ENCODE results near the gene PPARA. TPM values are rescaled to one million over a fixed set of nuclear protein-coding genes. Genes with fewer than 3 reads are reported as not detected.
A peak's percentile ranks its signal among the peaks of the same experiment; 100 is the strongest.

Gene PPARA
- total RNA-seq, 6 donors from 2014 or later = 10.2 to 27.0 (median 20.9) TPM

DNA sequence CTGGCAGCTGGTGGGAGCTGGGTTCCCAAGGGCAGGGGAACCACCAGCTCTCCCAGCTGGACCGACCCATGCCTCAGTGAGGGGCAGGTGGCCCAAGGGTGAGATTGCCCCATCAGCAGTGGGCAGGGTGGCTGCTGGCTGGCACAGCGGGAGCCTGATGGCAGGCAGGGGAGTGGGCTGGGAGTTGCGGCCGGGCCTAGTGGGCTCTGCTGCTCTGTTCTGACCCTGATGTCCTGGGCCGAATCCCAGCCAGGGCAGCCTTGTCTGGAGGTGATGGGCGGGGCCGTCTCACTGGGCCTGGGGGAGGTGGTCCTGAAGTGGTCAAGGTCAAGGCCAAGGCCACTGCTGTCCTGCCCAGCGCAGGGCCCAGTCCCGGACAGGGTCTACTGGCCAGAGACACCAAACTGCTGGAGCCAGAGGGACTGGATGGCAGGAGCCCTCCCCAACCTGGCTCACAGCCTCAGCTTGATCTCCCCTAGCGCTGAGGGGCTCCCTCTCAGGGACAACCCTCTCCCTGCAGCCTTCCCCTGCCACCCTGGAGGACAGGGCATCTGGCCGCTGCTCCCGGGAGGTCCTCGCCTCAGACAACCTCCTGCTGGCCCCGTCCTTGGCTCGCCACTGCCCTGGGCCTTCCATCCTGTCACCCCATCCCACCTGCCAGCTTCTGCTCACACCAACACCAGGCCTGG is 26.5 kb upstream of the PPARA start:
- ATAC-seq (ENCODE audit: low FRiP score in 2 of 2) = no peak
- WGBS, 2 donors = 90 to 100% methylated on average over 3 to 13 of the region's 15 CpGs

DNA sequence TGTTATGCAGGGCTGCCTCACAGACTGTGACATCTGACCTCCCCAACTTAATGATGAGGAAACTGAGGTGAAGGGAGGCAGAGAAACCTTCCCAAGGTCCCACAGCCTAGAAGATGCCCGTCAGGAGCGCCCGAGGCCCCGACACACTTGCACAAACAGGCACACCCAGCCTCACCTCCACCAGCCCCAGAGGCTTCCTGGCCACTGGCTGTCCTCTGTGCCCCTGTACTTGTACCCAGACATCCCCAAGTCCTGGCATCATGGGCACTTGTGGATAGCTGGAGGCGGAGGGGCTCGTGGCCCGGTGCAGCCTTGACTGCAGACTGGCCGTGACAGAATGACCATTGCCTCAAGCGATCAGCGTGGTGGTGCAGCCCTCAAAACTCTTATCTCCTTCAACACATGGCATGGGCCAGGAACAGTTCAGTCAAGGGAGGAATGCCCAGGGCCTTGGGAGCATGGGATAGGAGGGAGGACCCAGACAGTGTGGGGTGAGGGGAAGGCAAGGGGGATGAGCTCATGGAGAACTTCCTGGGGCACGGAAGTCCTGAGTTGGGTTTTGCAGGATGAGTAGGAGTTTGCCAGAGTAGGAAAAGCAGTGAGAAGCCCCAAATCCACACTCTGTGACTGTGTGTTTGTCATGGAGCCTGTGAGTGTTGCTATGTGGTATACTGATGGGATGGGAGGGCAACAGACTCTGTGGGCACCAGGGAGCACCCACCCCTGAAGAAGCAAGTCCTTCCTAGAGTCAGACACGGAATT is 25.8 kb upstream of the PPARA start:
- no peak for TF ChIP-seq EP300 (IDR thresholded peaks at IDR 0.05)
- no peak for TF ChIP-seq POLR2A (IDR thresholded peaks at IDR 0.05)
- TF ChIP-seq POLR2AphosphoS5 (IDR thresholded peaks at IDR 0.05) = no peak
- TF ChIP-seq, protein P1, sequence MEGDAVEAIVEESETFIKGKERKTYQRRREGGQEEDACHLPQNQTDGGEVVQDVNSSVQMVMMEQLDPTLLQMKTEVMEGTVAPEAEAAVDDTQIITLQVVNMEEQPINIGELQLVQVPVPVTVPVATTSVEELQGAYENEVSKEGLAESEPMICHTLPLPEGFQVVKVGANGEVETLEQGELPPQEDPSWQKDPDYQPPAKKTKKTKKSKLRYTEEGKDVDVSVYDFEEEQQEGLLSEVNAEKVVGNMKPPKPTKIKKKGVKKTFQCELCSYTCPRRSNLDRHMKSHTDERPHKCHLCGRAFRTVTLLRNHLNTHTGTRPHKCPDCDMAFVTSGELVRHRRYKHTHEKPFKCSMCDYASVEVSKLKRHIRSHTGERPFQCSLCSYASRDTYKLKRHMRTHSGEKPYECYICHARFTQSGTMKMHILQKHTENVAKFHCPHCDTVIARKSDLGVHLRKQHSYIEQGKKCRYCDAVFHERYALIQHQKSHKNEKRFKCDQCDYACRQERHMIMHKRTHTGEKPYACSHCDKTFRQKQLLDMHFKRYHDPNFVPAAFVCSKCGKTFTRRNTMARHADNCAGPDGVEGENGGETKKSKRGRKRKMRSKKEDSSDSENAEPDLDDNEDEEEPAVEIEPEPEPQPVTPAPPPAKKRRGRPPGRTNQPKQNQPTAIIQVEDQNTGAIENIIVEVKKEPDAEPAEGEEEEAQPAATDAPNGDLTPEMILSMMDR (IDR thresholded peaks at IDR 0.05) = no peak
- Histone ChIP-seq H3K9me3 (no peaks in the 10 kb centered on the region), H3K4me1 (peaks cover 5 to 15% (median 9%) of the 10 kb centered on the region in 4 donors), H3K27me3 (no peaks in the 10 kb centered on the region), H3K36me3 (no peaks in the 10 kb centered on the region), H3K4me3 (no peak overlapping the region), H3K27ac (no peak overlapping the region)
- peak in 1 of 2 donors; percentile 68 for DNase-seq
- ATAC-seq (ENCODE audit: low FRiP score in 2 of 2) = no peak
- WGBS, 2 donors = 92 to 94% methylated on average over 3 to 12 of the region's 12 CpGs

More for the DNA sequence above, 26.5 kb upstream of the PPARA start:
- DNase-seq = peak in 1 of 2 donors; percentile 82
- H3K27me3 ChIP-seq = no peaks in the 10 kb centered on the region
- TF ChIP-seq POLR2A (IDR thresholded peaks at IDR 0.05) (no peak), EP300 (IDR thresholded peaks at IDR 0.05) (no peak), POLR2AphosphoS5 (IDR thresholded peaks at IDR 0.05) (no peak)
- TF ChIP-seq, protein P1 (IDR thresholded peaks at IDR 0.05) = no peak
- no peak overlapping the region for H3K4me3 ChIP-seq
- peaks cover 4 to 8% (median 6%) of the 10 kb centered on the region in 4 donors for H3K4me1 ChIP-seq
- no peak overlapping the region for H3K27ac ChIP-seq
- no peaks in the 10 kb centered on the region for H3K36me3 ChIP-seq
- no peaks in the 10 kb centered on the region for H3K9me3 ChIP-seq

DNA sequence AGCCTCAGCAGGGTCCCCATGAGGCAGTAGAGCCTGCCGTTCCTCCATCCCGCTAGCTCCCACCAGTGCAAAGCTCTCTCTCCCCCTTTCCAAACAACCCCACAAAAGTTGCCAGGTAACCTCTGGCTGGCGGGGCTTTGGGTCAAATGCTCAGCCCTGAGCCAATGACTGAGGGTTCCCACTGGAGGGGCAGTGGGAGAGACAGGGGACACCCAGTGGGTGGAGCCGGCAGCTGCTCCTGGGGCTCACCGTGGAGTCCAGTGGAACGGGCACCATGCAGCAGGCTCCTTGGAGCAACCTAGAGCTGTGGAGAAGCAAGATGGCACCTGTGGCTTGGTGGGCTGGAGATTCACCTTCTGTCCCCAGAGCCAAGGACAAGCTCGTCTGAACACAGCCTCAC is 25.0 kb upstream of the PPARA start:
- 87 to 95% methylated on average over 2 to 6 of the region's 7 CpGs for WGBS, 2 donors
- ATAC-seq (ENCODE audit: low FRiP score in 2 of 2) = no peak
- peak in 1 of 2 donors; percentile 53 for DNase-seq
- Histone ChIP-seq H3K9me3 (no peaks in the 10 kb centered on the region), H3K27ac (no peak overlapping the region), H3K36me3 (no peaks in the 10 kb centered on the region), H3K4me1 (peaks cover 12 to 22% (median 14%) of the 10 kb centered on the region in 4 donors), H3K4me3 (no peak overlapping the region), H3K27me3 (no peaks in the 10 kb centered on the region)
- no peak for TF ChIP-seq EP300 (IDR thresholded peaks at IDR 0.05)
- no peak for TF ChIP-seq POLR2A (IDR thresholded peaks at IDR 0.05)
- no peak for TF ChIP-seq POLR2AphosphoS5 (IDR thresholded peaks at IDR 0.05)
- TF ChIP-seq, protein P1 (IDR thresholded peaks at IDR 0.05) = no peak

DNA sequence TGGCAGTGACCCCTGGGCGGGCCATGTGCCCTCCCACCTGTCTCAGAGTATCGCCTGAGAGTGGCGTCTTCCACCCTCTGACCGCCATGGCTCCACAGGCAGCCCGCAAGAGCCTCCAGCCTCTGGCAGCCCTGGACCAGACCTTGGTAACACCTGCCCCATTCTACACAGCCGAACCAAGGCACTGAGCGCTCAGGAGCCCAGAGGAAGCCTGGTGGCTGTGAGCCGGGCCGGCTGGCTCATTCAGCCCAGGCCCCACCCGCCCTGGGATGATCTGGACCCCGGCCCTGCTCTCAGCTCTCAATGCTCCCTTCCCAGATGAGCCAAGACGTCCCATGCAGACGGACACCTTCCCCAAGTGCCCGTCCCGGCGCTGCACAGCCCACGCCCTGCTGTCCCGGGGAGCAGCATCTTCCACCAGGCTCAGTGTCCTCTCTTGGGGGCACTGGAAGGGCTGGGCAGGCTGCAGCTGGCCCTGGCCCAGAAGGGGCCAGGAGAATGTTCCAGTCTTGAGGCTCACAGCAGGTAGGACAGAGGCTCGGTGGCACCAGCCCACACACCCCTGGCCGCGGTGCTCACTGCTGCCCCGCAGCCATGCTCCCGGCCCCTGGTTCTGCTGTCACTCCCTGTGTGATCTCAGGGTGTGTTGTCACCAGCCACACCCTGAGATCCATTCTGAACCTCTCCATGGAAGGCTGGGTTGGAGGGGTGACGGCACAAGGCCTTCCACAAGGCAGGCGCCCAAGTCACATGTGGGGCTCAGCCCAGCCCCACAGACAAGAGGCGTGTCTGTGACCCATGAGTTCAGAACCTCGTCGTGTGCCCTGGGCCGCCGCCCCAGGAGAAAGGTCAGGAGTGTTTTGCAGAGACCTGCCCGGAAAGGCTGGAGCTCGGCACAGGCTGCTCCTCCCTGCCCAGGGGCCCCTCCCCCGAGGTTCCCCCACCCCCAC is 24.2 kb upstream of the PPARA start:
- Histone ChIP-seq H3K36me3 (no peaks in the 10 kb centered on the region), H3K4me3 (no peak overlapping the region), H3K4me1 (peaks cover 12 to 22% (median 14%) of the 10 kb centered on the region in 4 donors), H3K9me3 (no peaks in the 10 kb centered on the region), H3K27ac (no peak overlapping the region), H3K27me3 (no peaks in the 10 kb centered on the region)
- DNase-seq = peak in 1 of 2 donors; percentile 75
- WGBS, 2 donors = 90 to 93% methylated on average over 3 to 31 of the region's 33 CpGs
- ATAC-seq (ENCODE audit: low FRiP score in 2 of 2) = peak in 1 of 2 donors; percentile 7
- no peak for TF ChIP-seq POLR2AphosphoS5 (IDR thresholded peaks at IDR 0.05)
- TF ChIP-seq, protein P1 (IDR thresholded peaks at IDR 0.05) = no peak
- no peak for TF ChIP-seq POLR2A (IDR thresholded peaks at IDR 0.05)
- no peak for TF ChIP-seq EP300 (IDR thresholded peaks at IDR 0.05)

Data from upper lobe of left lung (tissue), 6 donors.